Keratinocyte (primary cell): ENCODE results near the gene TPD52L2. TPM values are rescaled to one million over a fixed set of nuclear protein-coding genes. Genes with fewer than 3 reads are reported as not detected.
A peak's percentile ranks its signal among the peaks of the same experiment; 100 is the strongest.

Experiments
- DNase-seq: peaks from one replicate; pipeline ENCODE4 v3.0.0-alpha.2; 2011; ENCODE audit warnings: low read depth, missing footprints, low spot score
- FAIRE-seq: peaks from 2 replicates; lab custom pipeline; 2011; peaks lifted over from hg19 to GRCh38; lab: Jason Lieb, UNC
- H2AFZ ChIP-seq: 2 replicates; pipeline ENCODE4 v1.6.0; 2012; ENCODE audit warnings: low read length, control low read depth, inconsistent platforms; ENCODE audit not compliant: control insufficient read depth
- H3K27ac ChIP-seq: 2 replicates; pipeline ENCODE4 v1.5.1; 2011; ENCODE audit warnings: low read length; ENCODE audit not compliant: control insufficient read depth, insufficient read depth
- H3K27me3 ChIP-seq: 3 replicates; pipeline ENCODE4 v1.6.0; 2011; ENCODE audit warnings: low read length; ENCODE audit not compliant: control insufficient read depth, insufficient read depth; ENCODE audit errors: extremely low read depth
- H3K36me3 ChIP-seq, 2 experiments: 2 replicates in 1 of 2; 3 replicates in 1 of 2; pipeline ENCODE4 v1.5.1; 2011; ENCODE audit warnings: low read length in 2 of 2, mild to moderate bottlenecking in 1 of 2; ENCODE audit not compliant: control insufficient read depth in 2 of 2, insufficient read depth in 2 of 2; ENCODE audit errors: extremely low read depth in 1 of 2
- H3K4me1 ChIP-seq: 3 replicates; pipeline ENCODE4 v1.5.1; 2011; ENCODE audit warnings: low read length; ENCODE audit not compliant: control insufficient read depth, insufficient read depth; ENCODE audit errors: extremely low read depth
- H3K4me2 ChIP-seq: 3 replicates; pipeline ENCODE4 v1.6.0; 2011; ENCODE audit warnings: low read depth, low read length; ENCODE audit not compliant: control insufficient read depth, insufficient read depth; ENCODE audit errors: extremely low read depth
- H3K4me3 ChIP-seq, 3 experiments: fragments of 200-600 bp in 1 of 3; sonication (generic) in 1 of 3; 2 replicates in 2 of 3; 3 replicates in 1 of 3; pipeline ENCODE4 v1.5.1; 2011 to 2016; ENCODE audit warnings: low read length in 3 of 3, mild to moderate bottlenecking in 3 of 3, control low read depth in 2 of 3, inconsistent platforms in 1 of 3, low read depth in 1 of 3, mixed read lengths in 1 of 3, mixed run types in 1 of 3, moderate library complexity in 1 of 3; ENCODE audit not compliant: control insufficient read depth in 2 of 3, insufficient read depth in 2 of 3; ENCODE audit errors: extremely low read depth in 1 of 3
- H3K79me2 ChIP-seq: 2 replicates; pipeline ENCODE4 v1.6.0; 2012; ENCODE audit warnings: low read length; ENCODE audit not compliant: control insufficient read depth, insufficient read depth
- H3K9ac ChIP-seq: 3 replicates; pipeline ENCODE4 v1.6.0; 2011; ENCODE audit warnings: low read length; ENCODE audit not compliant: control insufficient read depth, insufficient read depth; ENCODE audit errors: extremely low read depth
- H3K9me1 ChIP-seq: 3 replicates; pipeline ENCODE4 v1.6.0; 2011; ENCODE audit warnings: low read length; ENCODE audit not compliant: control insufficient read depth, insufficient read depth; ENCODE audit errors: extremely low read depth
- H3K9me3 ChIP-seq: 2 replicates; pipeline ENCODE4 v1.5.1; 2012; ENCODE audit warnings: low read depth, low read length; ENCODE audit not compliant: control insufficient read depth
- H4K20me1 ChIP-seq: 3 replicates; pipeline ENCODE4 v1.6.0; 2011; ENCODE audit warnings: low read length; ENCODE audit not compliant: control insufficient read depth, insufficient read depth; ENCODE audit errors: extremely low read depth
- CTCF ChIP-seq, 3 experiments: IDR thresholded peaks in 1 of 3; conservative IDR thresholded peaks in 1 of 3; optimal IDR thresholded peaks in 1 of 3; 2 replicates in 2 of 3; 3 replicates in 1 of 3; pipeline versions ENCODE3 to v1.5.1; 2011; ENCODE audit warnings: low read length in 3 of 3, mild to moderate bottlenecking in 3 of 3, moderate library complexity in 2 of 3, control low read depth in 1 of 3, inconsistent platforms in 1 of 3; ENCODE audit not compliant: insufficient read depth in 2 of 3; ENCODE audit errors: extremely low read depth in 1 of 3
- EZH2 ChIP-seq: IDR thresholded peaks from one replicate; pipeline ENCODE4 v1.6.1; 2012; ENCODE audit warnings: inconsistent platforms, mild to moderate bottlenecking, low read length, moderate library complexity
- dilution Hi-C: fragments of 300-500 bp; cut with MboI; formaldehyde crosslinking; loops from one replicate; pipeline ENCODE4 v1.7.0; 2020; ENCODE audit warnings: low sequenced_read_pairs; ENCODE audit not compliant: extremely low pct_ligation_motif_present
- polyA plus RNA-seq, 5 experiments: library from polyadenylated mRNA; depleted of rRNA in 3 of 5; stranded (reverse) in 3 of 5; stranded (forward) in 1 of 5; unstranded in 1 of 5; fragments of >200 nt; gene quantifications; 1 replicate in 1 of 5; 2 replicates in 3 of 5; 3 replicates in 1 of 5; pipeline versions ENCODE4 v1.2.1 to v1.2.3, GENCODE V29; 2011 to 2012; ENCODE audit warnings: missing spikeins in 2 of 5, low read depth in 1 of 5, low replicate concordance in 1 of 5

The TPD52L2 gene
- polyA plus RNA-seq, 1 donor (not counting 4 experiments of a cell fraction or from before 2014, with no cell fraction given): 177 TPM

- H3K4me1 ChIP-seq: peaks cover 35% of the 10 kb centered on the region
- FAIRE-seq: peak; percentile 51
- H3K9me3 ChIP-seq: no peaks in the 10 kb centered on the region
- H3K36me3 ChIP-seq: peaks cover 8 to 16% of the 10 kb centered on the region in 2 experiments
- H3K27ac ChIP-seq: peak overlapping the region; percentile 74
- no peak for TF ChIP-seq EZH2
- TF ChIP-seq CTCF (optimal IDR thresholded peaks at IDR 0.05 in 1 of 3, IDR thresholded peaks at IDR 0.05 in 1 of 3, conservative IDR thresholded peaks at IDR 0.05 in 1 of 3; ENCODE audit: extremely low read depth in 1 of 3, insufficient read depth in 2 of 3, low read length in 3 of 3): no peak
- H2AFZ ChIP-seq: no peak overlapping the region
- H3K79me2 ChIP-seq: peaks cover 90% of the 10 kb centered on the region
- peak; percentile 72 for DNase-seq
- H3K9ac ChIP-seq: peak overlapping the region; percentile 65
- peak overlapping the region; percentile 90 for H3K4me2 ChIP-seq
- peak overlapping the region; percentile 5 to 56 (median 51) for H3K4me3 ChIP-seq
- dilution Hi-C loops: no loop called here
- peaks cover 2% of the 10 kb centered on the region for H3K9me1 ChIP-seq
- H4K20me1 ChIP-seq: peaks cover 6% of the 10 kb centered on the region
- H3K27me3 ChIP-seq: no peaks in the 10 kb centered on the region
Observed at GRCh38 chr20:63911176-63911575, 46.1 kb downstream of the TPD52L2 start.

- Histone ChIP-seq H3K36me3 (peaks cover 9 to 18% of the 10 kb centered on the region in 2 experiments), H3K4me1 (peaks cover 32% of the 10 kb centered on the region), H3K4me3 (no peak overlapping the region), H4K20me1 (peaks cover 2% of the 10 kb centered on the region), H2AFZ (no peak overlapping the region), H3K4me2 (no peak overlapping the region), H3K27ac (no peak overlapping the region), H3K9me3 (no peaks in the 10 kb centered on the region), H3K79me2 (peaks cover 88% of the 10 kb centered on the region), H3K9ac (no peak overlapping the region), H3K27me3 (no peaks in the 10 kb centered on the region), H3K9me1 (peaks cover 2% of the 10 kb centered on the region)
- dilution Hi-C loops: no loop called here
- TF ChIP-seq CTCF (optimal IDR thresholded peaks at IDR 0.05 in 1 of 3, IDR thresholded peaks at IDR 0.05 in 1 of 3, conservative IDR thresholded peaks at IDR 0.05 in 1 of 3; ENCODE audit: extremely low read depth in 1 of 3, insufficient read depth in 2 of 3, low read length in 3 of 3) (no peak), EZH2 (no peak)
- DNase-seq (no peak), FAIRE-seq (no peak)
Observed at GRCh38 chr20:63913768-63914167, 48.7 kb downstream of the TPD52L2 start.
